Neural progenitor cell (in vitro differentiated cells): ENCODE measurements around the gene TSPAN3. TPM values are rescaled to one million over a fixed set of nuclear protein-coding genes. Genes with fewer than 3 reads are reported as not detected.

ENCODE experiments used
- DNase-seq: peaks from one replicate; pipeline ENCODE4 v3.0.0-alpha.2; 2016; ENCODE audit warnings: low spot score
- H2AFZ ChIP-seq: fragments of 200-600 bp; sonication (generic); replicated peaks from 2 replicates; pipeline ENCODE4 v1.6.1; 2016; ENCODE audit warnings: antibody characterized with exemption
- H3F3A ChIP-seq: fragments of 200-600 bp; sonication (generic); 2 replicates; pipeline ENCODE4 v1.6.1; 2016; ENCODE audit warnings: antibody characterized with exemption, low read depth
- H3K27ac ChIP-seq: fragments of 200-600 bp; sonication (generic); 2 replicates; pipeline ENCODE4 v1.5.1; 2016; ENCODE audit warnings: mild to moderate bottlenecking
- H3K27me3 ChIP-seq: fragments of 200-600 bp; sonication (generic); 2 replicates; pipeline ENCODE4 v1.6.1; 2016; ENCODE audit warnings: mild to moderate bottlenecking, moderate library complexity
- H3K36me3 ChIP-seq: fragments of 200-600 bp; sonication (generic); 2 replicates; pipeline ENCODE4 v1.5.1; 2016
- H3K4me1 ChIP-seq: fragments of 200-600 bp; sonication (generic); 2 replicates; pipeline ENCODE4 v1.6.1; 2016; ENCODE audit warnings: mixed run types
- H3K4me2 ChIP-seq: fragments of 200-600 bp; sonication (generic); 2 replicates; pipeline ENCODE4 v1.6.1; 2016
- H3K4me3 ChIP-seq: fragments of 200-600 bp; sonication (generic); 2 replicates; pipeline ENCODE4 v1.5.1; 2016
- H3K79me2 ChIP-seq: fragments of 200-600 bp; sonication (generic); 2 replicates; pipeline ENCODE4 v1.6.1; 2016; ENCODE audit warnings: low read depth
- H3K9ac ChIP-seq: fragments of 200-600 bp; sonication (generic); 2 replicates; pipeline ENCODE4 v1.6.1; 2016
- H3K9me3 ChIP-seq: fragments of 200-600 bp; sonication (generic); 2 replicates; pipeline ENCODE4 v1.5.1; 2016; ENCODE audit warnings: low read depth
- H4K20me1 ChIP-seq: fragments of 200-600 bp; sonication (generic); 2 replicates; pipeline ENCODE4 v1.6.1; 2016; ENCODE audit warnings: low read depth
- H3K27ac Mint-ChIP-seq: 3 replicates; pipeline ENCODE4 v1.8.0; 2021; ENCODE audit warnings: mixed read lengths
- H3K27me3 Mint-ChIP-seq: 2 replicates; pipeline ENCODE4 v1.8.0; 2022; ENCODE audit warnings: low read depth, mild to moderate bottlenecking, inconsistent platforms, moderate library complexity, mixed read lengths; ENCODE audit not compliant: insufficient read depth
- H3K36me3 Mint-ChIP-seq: 3 replicates; pipeline ENCODE4 v1.8.0; 2021; ENCODE audit warnings: mixed read lengths
- H3K4me1 Mint-ChIP-seq: 3 replicates; pipeline ENCODE4 v1.8.0; 2021; ENCODE audit warnings: mixed read lengths
- H3K4me3 Mint-ChIP-seq: 3 replicates; pipeline ENCODE4 v1.8.0; 2021; ENCODE audit warnings: mild to moderate bottlenecking, moderate library complexity, mixed read lengths
- H3K9me3 Mint-ChIP-seq: 3 replicates; pipeline ENCODE4 v1.8.0; 2020; ENCODE audit warnings: mixed read lengths
- CTCF ChIP-seq: fragments of 200-600 bp; sonication (generic); IDR thresholded peaks from 2 replicates; pipeline ENCODE4 v1.5.1; 2017; ENCODE audit warnings: antibody characterized with exemption, mild to moderate bottlenecking
- EZH2 ChIP-seq: fragments of 200-600 bp; sonication (generic); IDR thresholded peaks from 2 replicates; pipeline ENCODE4 v1.6.1; 2017; ENCODE audit warnings: antibody characterized with exemption, mild to moderate bottlenecking, moderate library complexity
- EZH2phosphoT487 ChIP-seq: fragments of 200-600 bp; sonication (generic); IDR thresholded peaks from 2 replicates; pipeline ENCODE4 v1.6.1; 2017; ENCODE audit warnings: antibody characterized with exemption
- total RNA-seq: library from RNA; depleted of rRNA; stranded (reverse); fragments of >200 nt; gene quantifications from 2 replicates; pipeline ENCODE4 v1.2.3, GENCODE V29; 2015; ENCODE audit warnings: low replicate concordance

Gene TSPAN3
- total RNA-seq, 1 donor from 2014 or later: 474 TPM

- H3K36me3 Mint-ChIP-seq: peaks cover 14% of the 10 kb centered on the region
- H3K27ac Mint-ChIP-seq: no peak overlapping the region
- no peak for DNase-seq
- H4K20me1 ChIP-seq: peaks cover 53% of the 10 kb centered on the region
- peaks cover 2% of the 10 kb centered on the region for H3K27me3 Mint-ChIP-seq
- peak overlapping the region; percentile 98 for H3K4me2 ChIP-seq
- H3K27me3 ChIP-seq: no peaks in the 10 kb centered on the region
- no peak overlapping the region for H3K27ac ChIP-seq
- H2AFZ ChIP-seq: no peak overlapping the region
- H3K9me3 Mint-ChIP-seq: no peaks in the 10 kb centered on the region
- H3K4me3 ChIP-seq: peak overlapping the region; percentile 88
- peaks cover 5% of the 10 kb centered on the region for H3F3A ChIP-seq
- H3K9me3 ChIP-seq: no peaks in the 10 kb centered on the region
- H3K79me2 ChIP-seq: peaks cover 54% of the 10 kb centered on the region
- H3K9ac ChIP-seq: peak overlapping the region; percentile 76
- H3K36me3 ChIP-seq: no peaks in the 10 kb centered on the region
- TF ChIP-seq EZH2phosphoT487: no peak
- no peak for TF ChIP-seq EZH2
- TF ChIP-seq CTCF: no peak
- peaks cover 32% of the 10 kb centered on the region for H3K4me1 Mint-ChIP-seq
- peak overlapping the region; percentile 90 for H3K4me3 Mint-ChIP-seq
- peaks cover 23% of the 10 kb centered on the region for H3K4me1 ChIP-seq
These were observed 772 bp downstream of the TSPAN3 start for GRCh38 chr15:77070180-77070494.

- H3K27ac Mint-ChIP-seq: peak overlapping the region; percentile 42
- peaks cover 58% of the 10 kb centered on the region for H4K20me1 ChIP-seq
- peaks cover 2% of the 10 kb centered on the region for H3K27me3 Mint-ChIP-seq
- peaks cover 37% of the 10 kb centered on the region for H3K4me1 Mint-ChIP-seq
- H3K9me3 ChIP-seq: no peaks in the 10 kb centered on the region
- H3K36me3 ChIP-seq: no peaks in the 10 kb centered on the region
- H3K4me3 ChIP-seq: peak overlapping the region; percentile 88
- TF ChIP-seq EZH2phosphoT487: no peak
- TF ChIP-seq EZH2: no peak
- no peak for TF ChIP-seq CTCF
- peaks cover 59% of the 10 kb centered on the region for H3K79me2 ChIP-seq
- H3K4me3 Mint-ChIP-seq: peak overlapping the region; percentile 90
- H3K27me3 ChIP-seq: no peaks in the 10 kb centered on the region
- H3K27ac ChIP-seq: no peak overlapping the region
- peak overlapping the region; percentile 98 for H3K4me2 ChIP-seq
- H3F3A ChIP-seq: peaks cover 8% of the 10 kb centered on the region
- no peaks in the 10 kb centered on the region for H3K9me3 Mint-ChIP-seq
- DNase-seq: no peak
- H3K9ac ChIP-seq: peak overlapping the region; percentile 76
- H2AFZ ChIP-seq: no peak overlapping the region
- H3K36me3 Mint-ChIP-seq: peaks cover 14% of the 10 kb centered on the region
- peaks cover 23% of the 10 kb centered on the region for H3K4me1 ChIP-seq
These were observed 1.3 kb downstream of the TSPAN3 start for GRCh38 chr15:77069521-77070121.

DNA sequence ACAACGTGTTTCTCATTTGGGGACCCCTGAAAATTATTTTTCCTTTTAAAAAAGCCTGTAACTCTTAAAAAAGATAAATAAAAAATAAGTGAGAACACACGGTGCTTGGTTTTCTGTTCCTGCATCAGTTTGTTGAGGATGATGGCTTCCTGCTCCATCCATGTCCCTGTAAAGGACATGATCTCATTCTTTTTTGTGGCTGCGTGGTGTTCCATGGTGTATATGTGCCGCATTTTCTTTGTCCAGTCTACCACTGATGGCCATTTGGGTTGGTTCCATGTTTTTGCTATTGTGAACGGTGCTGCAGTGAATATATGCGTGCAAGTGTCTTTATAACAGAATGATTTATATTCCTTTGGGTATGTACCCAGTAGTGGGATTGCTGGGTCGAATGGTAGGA, 2.3 kb downstream of the TSPAN3 start:
- Histone ChIP-seq H3K36me3 (no peaks in the 10 kb centered on the region), H3F3A (peaks cover 8% of the 10 kb centered on the region), H3K4me3 (no peak overlapping the region), H3K9me3 (no peaks in the 10 kb centered on the region), H2AFZ (no peak overlapping the region), H3K4me1 (peaks cover 23% of the 10 kb centered on the region), H3K4me2 (no peak overlapping the region), H3K79me2 (peaks cover 69% of the 10 kb centered on the region), H4K20me1 (peaks cover 68% of the 10 kb centered on the region), H3K27ac (no peak overlapping the region), H3K27me3 (no peaks in the 10 kb centered on the region), H3K9ac (no peak overlapping the region)
- no peak for TF ChIP-seq EZH2
- H3K4me3 Mint-ChIP-seq: peak overlapping the region; percentile 30
- H3K9me3 Mint-ChIP-seq: no peaks in the 10 kb centered on the region
- DNase-seq: no peak
- H3K27me3 Mint-ChIP-seq: peaks cover 2% of the 10 kb centered on the region
- no peak overlapping the region for H3K27ac Mint-ChIP-seq
- peaks cover 14% of the 10 kb centered on the region for H3K36me3 Mint-ChIP-seq
- H3K4me1 Mint-ChIP-seq: peaks cover 38% of the 10 kb centered on the region

- Mint-ChIP-seq H3K9me3 (no peaks in the 10 kb centered on the region), H3K27ac (no peak overlapping the region), H3K4me3 (peak overlapping the region; percentile 10), H3K36me3 (peaks cover 14% of the 10 kb centered on the region), H3K27me3 (peaks cover 2% of the 10 kb centered on the region), H3K4me1 (peaks cover 38% of the 10 kb centered on the region)
- no peaks in the 10 kb centered on the region for H3K9me3 ChIP-seq
- H3K4me1 ChIP-seq: peaks cover 23% of the 10 kb centered on the region
- H3F3A ChIP-seq: peaks cover 8% of the 10 kb centered on the region
- H2AFZ ChIP-seq: no peak overlapping the region
- H4K20me1 ChIP-seq: peaks cover 76% of the 10 kb centered on the region
- H3K79me2 ChIP-seq: peaks cover 77% of the 10 kb centered on the region
- H3K27me3 ChIP-seq: no peaks in the 10 kb centered on the region
- no peak overlapping the region for H3K27ac ChIP-seq
- H3K36me3 ChIP-seq: no peaks in the 10 kb centered on the region
- H3K4me2 ChIP-seq: peak overlapping the region; percentile 20
- no peak overlapping the region for H3K9ac ChIP-seq
- TF ChIP-seq EZH2 (no peak), EZH2phosphoT487 (no peak), CTCF (no peak)
- DNase-seq: no peak
- H3K4me3 ChIP-seq: no peak overlapping the region
These were observed 3.1 kb downstream of the TSPAN3 start for GRCh38 chr15:77067691-77068367.
